HUES48 (cell line): ENCODE results near the gene SOCS7.
A peak's percentile ranks its signal among the peaks of the same experiment; 100 is the strongest.

Experiments
- H3K27ac ChIP-seq: one replicate; pipeline ENCODE4 v1.7.0; 2013; ENCODE audit warnings: low read depth, low read length, inconsistent platforms
- H3K27me3 ChIP-seq: 2 replicates; pipeline ENCODE4 v1.6.1; 2013; ENCODE audit warnings: mild to moderate bottlenecking, low read length; ENCODE audit not compliant: control insufficient read depth, insufficient read depth
- H3K36me3 ChIP-seq: 2 replicates; pipeline ENCODE4 v1.6.1; 2013; ENCODE audit warnings: low read length; ENCODE audit not compliant: control insufficient read depth, insufficient read depth
- H3K4me1 ChIP-seq: 2 replicates; pipeline ENCODE4 v1.6.1; 2013; ENCODE audit warnings: mild to moderate bottlenecking, low read length; ENCODE audit not compliant: control insufficient read depth, insufficient read depth
- H3K4me3 ChIP-seq: 2 replicates; pipeline ENCODE4 v1.5.1; 2013; ENCODE audit warnings: mild to moderate bottlenecking, low read depth, low read length
- H3K9ac ChIP-seq: 2 replicates; pipeline ENCODE4 v1.6.1; 2013; ENCODE audit warnings: mild to moderate bottlenecking, low read depth, low read length, moderate library complexity
- H3K9me3 ChIP-seq: 2 replicates; pipeline ENCODE4 v1.6.1; 2013; ENCODE audit warnings: low read length; ENCODE audit not compliant: control insufficient read depth, insufficient read depth

The SOCS7 gene

DNA sequence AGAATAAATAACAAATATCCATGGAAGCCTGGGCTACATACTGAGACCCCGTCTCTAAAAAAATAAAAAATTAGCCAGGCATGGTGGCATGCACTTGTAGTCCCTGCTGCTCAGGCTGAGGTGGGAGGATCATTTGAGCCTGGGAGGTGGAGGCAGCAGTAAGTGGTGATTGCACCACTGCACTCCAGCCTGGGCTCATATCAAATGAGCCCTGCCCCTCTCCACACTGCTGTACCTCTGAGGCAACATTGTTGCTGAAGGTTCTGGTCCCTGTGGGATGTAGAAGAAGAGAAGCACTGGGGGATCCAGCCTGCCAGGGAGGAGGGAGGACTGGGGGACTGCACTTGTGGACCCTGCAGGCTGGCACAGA lies 65.2 kb downstream of the SOCS7 start:
- Histone ChIP-seq H3K36me3 (no peaks in the 10 kb centered on the region), H3K4me3 (no peak overlapping the region), H3K27me3 (peaks cover 29% of the 10 kb centered on the region), H3K9me3 (no peaks in the 10 kb centered on the region), H3K4me1 (peaks cover 52% of the 10 kb centered on the region), H3K9ac (no peak overlapping the region), H3K27ac (no peak overlapping the region)

DNA sequence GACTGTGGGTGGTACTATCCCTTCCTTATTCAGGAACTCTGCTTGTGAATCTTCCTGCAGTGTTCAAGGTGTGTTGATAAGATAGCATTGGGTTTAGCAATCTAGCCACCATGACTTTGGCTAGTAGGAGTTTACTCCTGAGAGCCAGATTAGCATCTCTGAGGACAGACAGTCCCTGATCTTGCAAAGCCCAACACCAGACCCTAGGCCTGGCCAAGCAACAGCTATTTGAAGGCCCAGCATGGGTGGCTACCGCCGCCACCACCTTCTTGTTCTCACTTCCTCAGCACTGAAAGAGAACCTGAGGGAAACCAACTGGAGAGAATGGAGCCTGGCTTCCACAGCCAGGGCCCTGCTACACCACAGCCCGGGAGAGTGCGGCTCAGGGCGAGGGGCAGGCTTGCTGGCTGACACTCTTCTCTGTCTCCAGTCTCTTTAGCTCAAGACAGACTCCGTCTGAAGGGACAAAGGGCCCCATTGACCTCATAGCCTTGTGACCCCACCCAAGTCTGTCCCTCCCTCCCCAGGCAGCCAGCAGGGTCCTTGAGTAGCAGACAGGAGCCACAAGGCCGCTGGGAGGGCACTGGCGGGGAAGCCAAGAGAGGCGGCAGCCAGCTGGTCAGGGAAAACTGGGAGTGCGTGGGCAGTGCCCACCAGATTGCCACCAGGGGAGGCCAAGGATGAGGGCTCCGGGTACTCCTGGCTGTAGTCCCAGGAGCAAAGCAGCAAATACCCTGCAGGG lies 65.7 kb downstream of the SOCS7 start:
- Histone ChIP-seq H3K4me3 (no peak overlapping the region), H3K36me3 (no peaks in the 10 kb centered on the region), H3K9me3 (no peaks in the 10 kb centered on the region), H3K27me3 (peaks cover 29% of the 10 kb centered on the region), H3K9ac (no peak overlapping the region), H3K4me1 (peaks cover 58% of the 10 kb centered on the region), H3K27ac (no peak overlapping the region)

DNA sequence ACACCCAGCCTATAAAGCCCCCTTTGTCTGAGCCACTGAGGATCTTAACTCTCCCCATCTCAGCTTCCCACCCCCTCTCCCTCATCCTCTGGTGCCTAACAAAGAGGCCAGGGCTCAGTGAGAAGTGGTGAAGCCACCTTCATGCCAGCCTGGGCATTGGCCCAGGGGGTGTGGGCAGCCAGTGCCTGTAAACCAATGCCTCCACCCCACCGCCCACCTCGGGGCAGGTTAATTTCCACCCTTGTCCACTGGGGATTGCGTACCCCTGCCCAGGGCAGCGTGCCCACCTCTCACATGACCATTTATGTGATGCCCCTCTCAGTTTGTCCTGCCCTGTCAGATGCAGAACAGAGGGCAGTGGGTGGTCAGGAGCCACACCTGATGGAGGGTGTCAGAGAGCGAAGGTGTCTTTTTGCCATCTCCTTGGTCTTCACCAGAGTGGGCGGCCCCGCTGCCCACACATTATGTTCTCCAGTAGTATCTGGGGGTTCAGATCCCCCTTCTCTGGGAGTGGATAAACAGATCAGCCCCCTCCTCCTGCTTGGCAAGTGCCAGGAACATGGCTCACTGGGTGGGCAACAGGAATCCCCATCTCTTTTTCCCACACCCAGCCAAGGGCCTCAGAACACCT lies 66.5 kb downstream of the SOCS7 start:
- H3K27ac ChIP-seq = no peak overlapping the region
- H3K9me3 ChIP-seq = no peaks in the 10 kb centered on the region
- peak overlapping the region; percentile 65; the same call in 1 of the 2 replicates for H3K4me3 ChIP-seq
- H3K4me1 ChIP-seq = peaks cover 63% of the 10 kb centered on the region
- no peak overlapping the region for H3K9ac ChIP-seq
- peaks cover 29% of the 10 kb centered on the region for H3K27me3 ChIP-seq
- H3K36me3 ChIP-seq = no peaks in the 10 kb centered on the region

DNA sequence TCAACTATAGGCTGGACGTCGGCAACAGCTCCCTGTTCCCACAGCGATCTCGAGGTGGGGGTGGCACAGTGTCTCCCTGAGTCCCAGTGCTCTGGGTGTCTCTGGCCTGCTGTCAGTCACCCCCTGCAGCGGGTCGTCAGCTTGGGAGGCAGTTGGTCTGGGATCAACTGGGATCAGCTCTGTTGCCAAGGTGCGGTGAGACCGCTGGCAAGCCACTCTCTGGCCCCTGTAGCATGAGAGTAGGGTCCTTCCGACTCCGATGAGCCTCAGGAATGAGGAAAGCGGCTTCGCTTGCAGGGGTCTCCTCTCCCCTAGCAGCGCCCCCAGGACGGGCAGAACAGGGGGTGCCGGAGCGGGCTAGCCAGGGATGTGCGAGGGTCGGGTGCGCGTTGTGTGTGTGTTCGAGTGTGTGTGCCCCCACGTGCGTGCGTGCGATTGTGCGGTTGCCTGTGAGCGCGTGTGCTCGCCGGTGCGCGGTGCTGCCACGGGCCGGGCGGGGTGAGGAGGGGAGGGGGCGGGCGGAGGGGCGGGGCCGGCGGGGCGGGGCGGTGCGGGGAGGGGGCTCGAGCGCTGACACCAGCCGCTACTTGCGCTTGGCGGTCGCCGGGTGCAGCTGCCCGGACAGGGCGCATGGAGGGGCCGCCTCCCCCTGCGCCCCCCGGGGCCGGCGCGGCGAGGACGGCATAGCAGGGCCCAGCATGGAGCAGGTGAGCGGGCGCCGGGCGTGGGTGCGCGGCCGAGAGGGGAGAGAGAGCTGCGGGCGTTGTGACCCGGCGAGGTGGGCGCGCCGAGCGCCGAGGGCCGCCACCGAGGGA lies 67.3 kb downstream of the SOCS7 start:
- Histone ChIP-seq H3K27me3 (peaks cover 29% of the 10 kb centered on the region), H3K4me3 (peak overlapping the region; percentile 65), H3K36me3 (no peaks in the 10 kb centered on the region), H3K9me3 (no peaks in the 10 kb centered on the region), H3K9ac (no peak overlapping the region), H3K27ac (no peak overlapping the region), H3K4me1 (peaks cover 65% of the 10 kb centered on the region)

DNA sequence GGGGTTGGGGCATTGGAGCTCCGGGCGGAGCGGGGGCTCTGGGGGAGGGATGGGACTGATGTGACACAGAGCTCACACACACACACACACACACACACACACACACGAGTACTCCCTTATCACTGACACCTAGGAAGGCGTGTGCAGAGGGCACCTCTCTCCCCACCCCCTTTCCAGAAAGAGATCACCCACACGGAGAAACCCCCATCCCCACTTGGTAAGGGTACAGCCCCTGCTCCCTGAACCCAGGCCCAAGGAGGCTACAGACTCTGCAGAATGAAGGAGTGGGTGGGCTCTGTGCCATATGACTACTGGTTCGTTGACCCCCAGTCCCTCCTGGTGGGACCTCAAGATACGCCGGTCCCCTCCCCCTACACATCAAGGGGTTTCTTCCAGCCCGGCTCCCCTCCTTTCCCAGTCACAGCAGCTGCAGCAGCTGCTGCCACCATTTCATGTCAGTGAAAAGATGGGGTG lies 67.9 kb downstream of the SOCS7 start:
- peaks cover 71% of the 10 kb centered on the region for H3K4me1 ChIP-seq
- no peak overlapping the region for H3K9ac ChIP-seq
- peak overlapping the region; percentile 59 for H3K4me3 ChIP-seq
- H3K27ac ChIP-seq = no peak overlapping the region
- no peaks in the 10 kb centered on the region for H3K36me3 ChIP-seq
- no peaks in the 10 kb centered on the region for H3K9me3 ChIP-seq
- peaks cover 29% of the 10 kb centered on the region for H3K27me3 ChIP-seq

DNA sequence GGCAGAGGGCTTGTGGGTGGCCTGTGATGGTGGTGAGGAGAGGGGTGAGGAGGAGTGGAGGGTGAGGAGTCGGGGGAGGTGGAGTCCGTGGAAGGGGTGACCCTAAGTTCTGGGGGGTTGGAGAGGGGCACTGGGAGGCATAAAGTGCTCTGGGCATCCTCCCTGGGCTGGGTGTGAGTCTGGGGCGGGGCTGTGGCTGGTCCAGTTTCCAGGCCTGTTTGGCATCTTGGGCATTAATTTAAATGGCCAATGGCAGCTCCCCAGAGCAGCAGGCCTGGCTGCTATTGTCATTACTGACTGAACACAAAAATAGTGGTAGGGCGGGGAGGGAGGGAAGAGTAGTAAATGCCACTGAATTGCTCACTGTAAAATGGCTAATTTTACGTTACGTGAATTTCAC lies 68.9 kb downstream of the SOCS7 start:
- H3K36me3 ChIP-seq = no peaks in the 10 kb centered on the region
- no peak overlapping the region for H3K9ac ChIP-seq
- no peak overlapping the region for H3K4me3 ChIP-seq
- peaks cover 29% of the 10 kb centered on the region for H3K27me3 ChIP-seq
- no peaks in the 10 kb centered on the region for H3K9me3 ChIP-seq
- H3K4me1 ChIP-seq = peaks cover 67% of the 10 kb centered on the region
- no peak overlapping the region for H3K27ac ChIP-seq

DNA sequence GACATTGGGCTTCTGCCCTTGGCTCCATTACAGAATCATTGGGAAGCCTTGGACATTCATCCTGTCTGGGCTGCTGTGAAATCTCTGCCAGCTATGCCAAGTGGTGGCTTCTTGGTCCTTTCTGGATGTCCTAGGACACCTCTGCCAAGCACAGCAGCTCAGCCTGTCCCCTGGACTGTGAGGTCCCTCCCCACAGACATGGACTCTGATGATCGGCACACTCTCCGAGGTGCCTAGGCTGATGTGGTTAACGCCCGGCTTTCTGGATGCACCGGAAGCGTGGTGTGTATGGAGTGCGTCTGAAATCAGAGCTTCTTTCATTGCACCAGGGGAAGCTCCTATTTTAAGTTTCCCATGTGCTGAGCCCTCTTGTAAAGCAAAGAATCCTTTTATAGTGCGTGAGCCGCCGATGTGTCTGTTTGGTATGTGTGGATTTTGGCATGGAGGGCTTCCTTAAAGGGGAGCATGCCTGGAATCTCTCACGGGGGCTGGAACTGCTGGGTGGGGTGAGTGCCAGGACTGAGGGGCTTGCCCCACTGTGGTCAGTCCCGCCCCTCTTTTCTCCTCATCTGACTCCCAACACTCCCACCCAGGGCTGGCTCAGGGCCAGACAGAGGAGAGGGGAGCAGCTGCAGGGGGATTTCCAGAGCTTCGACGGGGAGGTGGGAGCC lies 69.7 kb downstream of the SOCS7 start:
- Histone ChIP-seq H3K9ac (no peak overlapping the region), H3K27me3 (peaks cover 29% of the 10 kb centered on the region), H3K9me3 (no peaks in the 10 kb centered on the region), H3K4me1 (peaks cover 66% of the 10 kb centered on the region), H3K36me3 (no peaks in the 10 kb centered on the region), H3K27ac (no peak overlapping the region), H3K4me3 (no peak overlapping the region)

DNA sequence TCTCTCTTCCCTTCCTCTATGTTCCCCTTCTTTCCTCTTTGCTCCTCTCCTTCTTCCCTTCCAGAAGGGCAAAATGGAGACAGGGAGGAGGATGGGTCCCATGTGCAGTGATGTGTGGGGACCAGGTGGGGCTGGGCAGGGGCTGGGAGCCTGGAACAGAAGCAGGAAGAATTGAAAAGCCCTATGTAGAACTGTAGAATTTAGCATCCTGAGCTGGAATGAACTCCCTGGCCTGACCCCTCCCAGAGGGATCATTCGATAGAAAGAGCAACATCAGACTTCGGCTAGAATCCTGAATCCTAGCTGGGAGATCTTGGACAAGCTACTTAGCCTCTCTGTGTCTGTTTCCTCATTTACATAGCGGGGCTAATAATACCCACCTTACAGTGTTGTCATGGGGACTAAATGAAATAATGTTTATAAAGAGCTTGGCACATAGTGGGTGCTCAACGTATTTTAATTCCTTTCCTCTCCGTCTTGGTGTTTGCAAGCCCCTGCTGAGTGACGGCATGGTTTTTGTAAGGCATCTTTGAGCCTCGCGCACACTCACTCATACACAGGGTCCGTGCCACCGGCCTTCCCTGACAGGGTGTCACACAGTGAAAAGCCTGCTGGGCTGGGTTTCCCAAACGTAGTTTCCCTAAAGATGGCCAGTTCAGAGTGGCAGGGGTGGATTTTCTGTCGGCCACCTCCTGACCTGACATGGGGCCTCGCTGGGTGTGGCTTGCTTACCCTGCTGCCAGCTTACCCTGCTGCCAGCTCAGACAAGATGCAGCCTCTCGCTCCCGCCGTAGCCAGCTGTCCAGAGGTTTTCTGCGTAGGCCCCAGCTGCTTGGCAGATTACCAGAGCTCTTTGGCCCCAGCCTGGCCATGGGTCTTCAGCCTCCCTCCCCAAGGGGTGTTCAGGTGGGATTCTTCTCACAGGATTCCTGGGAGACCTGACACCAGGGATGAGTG lies 70.5 kb downstream of the SOCS7 start:
- H3K36me3 ChIP-seq = no peaks in the 10 kb centered on the region
- no peak overlapping the region for H3K4me3 ChIP-seq
- peaks cover 29% of the 10 kb centered on the region for H3K27me3 ChIP-seq
- H3K27ac ChIP-seq = peak overlapping the region; percentile 7
- H3K9ac ChIP-seq = no peak overlapping the region
- peaks cover 64% of the 10 kb centered on the region for H3K4me1 ChIP-seq
- H3K9me3 ChIP-seq = no peaks in the 10 kb centered on the region

DNA sequence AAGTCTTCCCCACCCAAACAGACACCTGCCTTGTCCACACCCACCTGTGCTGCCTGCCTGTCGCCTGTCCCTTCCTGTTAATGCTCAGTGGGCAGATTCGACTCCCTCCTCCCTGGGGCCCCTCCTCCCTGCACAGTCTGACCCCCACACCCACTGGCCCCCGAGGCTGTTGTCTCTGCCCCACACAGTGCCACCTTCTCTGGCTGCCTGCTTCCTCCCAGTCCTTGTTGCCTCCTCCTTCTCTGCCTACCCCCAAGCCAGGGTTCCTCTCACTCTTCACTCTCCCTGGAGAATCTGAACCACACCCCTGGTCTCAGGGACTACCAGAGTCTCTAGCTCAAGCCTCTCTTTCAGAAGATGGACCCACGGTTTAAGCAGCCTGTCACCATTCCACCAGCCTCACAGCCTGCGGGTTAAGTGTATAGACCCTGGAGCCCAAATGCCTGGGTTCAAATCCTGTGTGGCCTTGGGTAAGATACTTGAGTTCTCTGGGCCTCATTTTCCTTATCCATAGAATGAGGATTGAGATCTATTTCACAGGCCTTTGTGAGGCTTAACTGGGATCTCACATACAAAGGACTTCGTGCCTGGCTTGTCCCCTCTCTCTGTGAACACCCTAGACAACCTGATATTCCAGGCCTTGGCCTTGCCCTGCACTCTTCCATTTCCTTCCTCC lies 72.8 kb downstream of the SOCS7 start:
- H3K4me3 ChIP-seq = no peak overlapping the region
- peaks cover 69% of the 10 kb centered on the region for H3K4me1 ChIP-seq
- peaks cover 12% of the 10 kb centered on the region for H3K27me3 ChIP-seq
- H3K27ac ChIP-seq = no peak overlapping the region
- no peak overlapping the region for H3K9ac ChIP-seq
- H3K36me3 ChIP-seq = no peaks in the 10 kb centered on the region
- H3K9me3 ChIP-seq = no peaks in the 10 kb centered on the region
